ENCODE results near the gene HRC. TPM values are rescaled to one million over a fixed set of nuclear protein-coding genes. Genes with fewer than 3 reads are reported as not detected.
"Not testable (repeated sequence)": the region's sequence is repeated elsewhere in the genome, so short reads cannot be mapped to it uniquely, and the experiment has no call there.

HRC gene
- total RNA-seq, 1 experiment from 2014 or later: not detected

DNA sequence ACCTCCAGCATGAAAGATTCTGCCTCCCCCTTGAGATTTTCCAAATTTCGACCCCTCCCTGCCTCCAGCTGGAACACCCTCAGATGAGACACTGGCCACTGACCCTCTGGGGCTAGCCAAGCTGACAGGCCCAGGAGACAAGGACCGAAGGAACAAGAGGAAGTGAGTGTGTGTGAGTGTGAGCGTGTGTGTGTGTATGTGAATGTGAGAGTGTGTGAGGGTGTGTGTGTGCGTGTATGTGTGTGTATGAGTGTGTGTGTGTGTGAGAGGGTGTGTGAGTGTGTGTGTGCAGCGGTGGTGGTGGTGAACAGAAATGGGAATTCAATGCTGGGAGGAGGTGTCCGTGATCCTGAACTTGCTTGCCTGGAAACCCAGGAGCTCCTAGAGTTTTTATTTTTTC lies 13.8 kb downstream of the HRC start:
- no peak for DNase-seq (ENCODE audit: extremely low read depth, low read depth)

DNA sequence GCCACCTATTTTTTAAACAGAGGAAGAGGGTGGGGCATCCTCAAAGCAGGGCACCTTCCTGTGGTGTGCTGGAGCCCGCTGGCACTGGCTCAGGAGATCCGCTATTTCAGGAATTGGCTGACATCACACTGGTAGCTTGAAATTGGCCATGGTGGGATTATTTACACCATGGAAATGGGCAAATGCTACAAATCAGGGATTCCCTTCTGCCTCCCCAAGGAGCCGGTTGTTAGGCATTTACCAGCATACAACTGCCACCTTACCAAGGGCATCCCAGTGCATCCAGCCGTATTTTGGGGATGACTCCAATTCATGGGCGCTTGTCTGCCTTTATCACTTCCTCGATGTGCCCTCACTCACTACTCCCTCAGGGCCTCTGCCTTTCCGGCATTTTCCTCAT lies 14.2 kb downstream of the HRC start:
- DNase-seq (ENCODE audit: extremely low read depth, low read depth): no peak

DNA sequence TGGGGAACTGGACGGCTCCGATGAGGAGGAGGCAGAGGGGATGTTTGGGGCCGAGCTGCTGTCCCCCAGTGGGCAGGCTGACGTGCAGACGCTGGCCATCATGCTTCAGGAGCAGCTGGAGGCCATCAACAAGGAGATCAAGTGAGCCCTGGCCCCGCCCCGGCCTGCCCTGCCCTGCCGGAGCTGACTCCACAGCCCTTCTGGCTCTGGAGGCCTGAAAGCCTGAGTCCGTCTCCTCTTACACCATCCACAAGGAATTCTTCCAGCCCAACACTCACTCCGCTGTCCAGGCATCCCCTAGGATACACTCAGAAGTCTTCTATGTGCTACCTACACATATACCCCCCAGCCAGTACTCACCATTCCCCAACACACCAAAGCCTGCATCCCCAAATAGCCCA lies 18.4 kb downstream of the HRC start:
- no peak for DNase-seq (ENCODE audit: extremely low read depth, low read depth)

DNA sequence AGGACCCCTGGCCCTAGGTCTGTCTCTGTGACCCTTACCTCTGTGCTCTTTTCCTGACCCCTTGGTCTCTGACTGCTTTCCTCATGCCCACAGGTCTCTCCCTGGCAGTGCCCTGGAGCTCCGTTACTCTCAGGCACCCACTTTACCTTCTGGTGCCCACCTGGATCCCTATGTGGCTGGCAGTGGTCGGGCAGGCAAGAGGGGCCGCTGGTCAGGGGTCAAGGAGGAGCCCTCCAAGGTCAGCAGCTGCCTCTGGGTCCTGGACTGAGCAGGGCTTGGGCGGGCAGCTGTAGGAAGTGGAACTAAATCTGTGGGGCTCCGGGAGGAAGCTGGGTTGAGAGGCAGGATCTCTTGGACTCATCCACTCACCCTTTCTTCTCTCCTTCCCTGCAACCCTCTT lies 19.5 kb downstream of the HRC start:
- no peak for DNase-seq (ENCODE audit: extremely low read depth, low read depth)

DNA sequence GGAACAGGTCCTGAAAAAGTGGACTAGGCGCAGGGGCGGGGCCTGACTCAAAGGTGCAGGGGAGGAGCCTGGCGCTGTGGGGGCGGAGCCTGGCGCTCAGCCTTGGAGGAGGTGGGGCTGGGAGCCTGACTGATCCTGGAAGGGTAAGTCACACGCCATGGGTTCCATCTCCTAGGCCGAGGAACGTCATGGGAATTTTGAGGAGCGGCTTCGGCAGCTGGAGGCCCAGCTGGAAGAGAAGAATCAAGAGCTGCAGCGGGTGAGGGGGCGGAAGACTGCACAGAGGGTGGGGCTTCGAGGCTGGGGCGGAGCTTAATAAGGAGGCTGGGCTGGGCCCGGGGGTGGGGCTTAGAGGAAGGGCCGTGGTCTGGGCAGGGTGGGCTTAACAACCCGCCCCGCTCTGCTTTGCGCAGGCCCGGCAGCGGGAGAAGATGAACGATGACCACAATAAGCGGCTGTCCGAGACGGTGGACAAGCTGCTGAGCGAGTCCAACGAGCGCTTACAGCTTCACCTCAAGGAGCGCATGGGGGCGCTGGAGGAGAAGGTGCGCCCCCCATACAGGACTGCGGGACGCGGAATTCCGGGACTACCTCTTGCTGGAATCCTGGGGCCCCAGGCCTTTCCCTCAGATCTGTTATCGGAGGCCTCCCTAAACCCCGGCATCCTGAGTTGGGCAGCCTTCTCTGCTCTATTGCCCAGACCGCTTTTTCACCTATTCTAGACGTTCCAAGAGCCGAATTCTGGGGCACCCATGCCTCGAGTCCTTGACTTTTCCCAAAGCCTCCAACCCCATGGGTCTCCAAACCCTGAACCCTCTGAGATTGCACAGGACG lies 21.4 kb downstream of the HRC start:
- no peak for DNase-seq (ENCODE audit: extremely low read depth, low read depth)

DNA sequence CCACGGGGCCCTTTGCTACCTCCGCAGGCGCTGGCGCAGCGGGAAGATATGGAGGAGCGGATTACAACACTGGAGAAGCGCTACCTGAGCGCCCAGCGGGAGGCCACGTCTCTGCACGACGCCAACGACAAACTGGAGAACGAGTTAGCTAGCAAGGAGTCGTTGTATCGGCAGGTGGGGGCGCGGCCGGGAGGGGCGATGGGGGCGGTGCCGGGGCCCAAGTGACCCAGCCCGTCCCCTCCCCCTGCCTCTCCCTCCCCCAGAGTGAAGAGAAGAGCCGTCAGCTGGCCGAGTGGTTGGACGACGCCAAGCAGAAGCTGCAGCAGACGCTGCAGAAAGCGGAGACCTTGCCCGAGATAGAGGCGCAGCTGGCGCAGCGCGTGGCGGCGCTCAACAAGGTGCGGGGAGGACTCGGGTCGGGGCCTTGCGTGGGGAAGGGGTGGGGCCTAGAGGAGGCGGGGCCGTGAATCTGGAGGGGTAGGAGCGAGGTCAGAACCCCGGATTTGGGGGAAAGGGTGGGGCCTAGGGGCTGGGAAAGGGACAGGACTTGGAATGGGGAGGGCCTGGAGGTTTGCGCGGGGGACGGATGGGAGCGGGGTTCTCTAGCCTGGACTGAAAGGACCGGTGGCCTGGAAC lies 22.1 kb downstream of the HRC start:
- no peak for DNase-seq (ENCODE audit: extremely low read depth, low read depth)

DNA sequence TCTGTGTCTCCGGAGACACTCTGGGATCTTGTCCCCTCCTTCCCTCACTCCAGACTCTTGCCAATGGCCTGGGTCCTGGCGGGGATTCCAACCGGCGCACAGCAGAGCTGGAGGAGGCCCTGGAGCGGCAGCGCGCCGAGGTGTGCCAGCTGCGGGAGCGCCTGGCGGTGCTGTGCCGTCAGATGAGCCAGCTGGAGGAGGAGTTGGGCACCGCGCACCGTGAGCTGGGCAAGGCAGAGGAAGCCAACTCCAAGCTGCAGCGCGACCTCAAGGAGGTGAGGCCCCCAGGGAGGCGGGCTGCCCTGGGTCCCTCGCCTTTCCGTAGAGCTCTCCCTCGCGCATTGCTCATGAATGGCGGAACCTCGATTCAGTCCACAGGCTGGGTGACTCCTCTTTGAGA lies 24.9 kb downstream of the HRC start:
- DNase-seq (ENCODE audit: extremely low read depth, low read depth): no peak

DNA sequence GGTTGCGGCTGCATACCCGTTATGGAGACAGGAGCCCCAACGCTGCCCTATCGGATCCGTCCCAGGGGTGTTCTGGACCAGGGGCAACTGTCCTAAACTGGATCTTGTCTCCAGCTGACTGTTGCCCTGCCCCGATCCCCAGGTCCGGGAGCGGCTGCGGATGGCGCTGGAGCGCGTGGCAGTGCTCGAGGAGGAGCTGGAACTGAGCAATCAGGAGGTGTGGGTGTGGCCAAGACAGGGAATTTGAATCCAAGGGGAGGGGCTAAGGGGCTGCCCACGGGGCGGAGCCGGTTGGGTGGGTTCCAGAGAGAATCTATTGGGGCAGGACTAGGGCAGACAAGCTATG lies 26.0 kb downstream of the HRC start:
- no peak for DNase-seq (ENCODE audit: extremely low read depth, low read depth)

DNA sequence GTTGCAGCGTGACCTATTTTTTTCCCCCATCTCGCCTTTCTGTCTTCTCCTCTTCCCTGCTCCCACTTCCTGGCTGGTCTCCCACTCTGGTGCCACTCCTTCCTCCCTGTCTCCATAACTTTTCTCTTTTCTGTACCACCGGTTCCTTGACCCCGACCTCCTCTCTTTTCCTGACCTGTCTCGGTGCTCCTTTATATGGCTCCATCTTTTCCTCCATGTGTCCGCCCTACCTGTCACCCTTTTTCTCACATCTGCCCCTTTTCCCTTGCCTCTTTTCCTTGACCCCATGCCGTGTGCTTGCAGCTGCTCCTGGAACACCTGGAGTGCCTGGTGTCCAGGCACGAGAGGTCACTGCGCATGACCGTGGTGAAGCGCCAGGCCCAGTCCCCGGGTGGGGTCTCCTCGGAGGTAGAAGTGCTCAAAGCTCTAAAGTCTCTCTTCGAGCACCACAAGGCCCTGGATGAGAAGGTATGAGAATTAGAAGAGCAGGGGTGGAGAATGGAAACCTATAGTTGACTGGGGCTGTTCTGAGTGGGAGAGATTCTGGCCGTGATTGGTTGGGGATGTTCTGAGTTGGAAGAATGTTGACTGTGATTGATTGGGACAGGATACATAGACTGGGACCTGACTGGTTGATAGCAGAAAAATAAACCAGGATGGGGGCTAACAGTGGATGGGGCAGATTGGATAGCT lies 26.5 kb downstream of the HRC start:
- no peak for DNase-seq (ENCODE audit: extremely low read depth, low read depth)

DNA sequence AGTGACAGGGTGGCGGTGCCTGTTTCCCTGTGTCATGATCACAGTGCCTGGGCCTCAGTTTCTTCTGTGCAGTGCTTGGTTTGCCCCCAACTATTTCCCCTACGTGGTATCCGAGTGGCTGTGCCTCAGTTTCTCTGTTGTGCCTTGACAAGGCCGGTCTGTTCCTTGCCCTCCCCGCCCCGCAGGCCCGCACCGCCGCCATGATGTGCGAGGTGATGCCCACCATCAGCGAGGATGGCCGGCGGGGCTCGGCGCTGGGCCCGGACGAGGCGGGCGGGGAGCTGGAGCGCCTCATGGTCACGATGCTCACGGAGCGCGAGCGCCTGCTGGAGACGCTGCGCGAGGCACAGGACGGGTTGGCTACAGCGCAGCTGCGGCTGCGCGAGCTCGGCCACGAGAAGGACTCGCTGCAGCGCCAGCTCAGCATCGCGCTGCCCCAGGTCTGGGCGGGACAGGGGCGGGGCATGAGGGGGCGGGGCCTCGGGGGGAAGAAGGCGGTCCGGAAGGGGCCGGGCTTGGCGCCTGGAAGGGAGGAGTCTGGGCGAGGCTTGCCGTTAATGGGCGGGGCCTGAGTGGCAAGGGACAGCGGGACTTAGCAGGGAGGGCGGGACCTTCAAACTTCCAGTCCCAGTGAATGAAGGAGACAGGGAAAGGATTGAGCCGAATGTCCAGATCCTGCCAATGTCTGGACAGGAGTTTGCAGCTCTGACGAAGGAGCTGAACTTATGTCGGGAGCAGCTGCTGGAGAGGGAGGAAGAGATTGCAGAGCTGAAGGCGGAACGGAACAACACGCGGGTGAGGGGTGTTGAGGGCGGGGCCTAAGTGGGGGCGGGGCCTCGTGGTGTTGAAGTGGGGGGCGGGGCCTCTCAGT lies 27.3 kb downstream of the HRC start:
- DNase-seq (ENCODE audit: extremely low read depth, low read depth): peak; percentile 95

DNA sequence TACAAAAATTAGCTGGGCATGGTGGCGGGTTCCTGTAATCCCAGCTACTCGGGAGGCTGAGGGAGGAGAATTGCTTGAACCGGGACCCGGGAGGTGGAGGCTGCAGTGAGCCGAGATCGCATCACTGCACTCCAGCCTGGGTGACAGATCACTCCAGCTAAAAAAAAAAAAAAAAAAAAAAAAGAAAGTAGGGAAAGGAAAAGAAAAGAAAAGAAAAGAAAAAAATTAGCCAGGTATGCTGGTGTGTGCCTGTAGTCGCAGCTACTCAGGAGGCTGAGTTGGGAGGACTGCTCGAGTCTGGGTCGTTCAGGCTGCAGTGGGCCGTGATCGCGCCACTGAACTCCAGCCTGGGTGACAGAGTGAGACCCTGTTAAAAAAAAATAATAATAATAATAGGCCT lies 28.0 kb downstream of the HRC start:
- not testable (repeated sequence) for DNase-seq (ENCODE audit: extremely low read depth, low read depth)

DNA sequence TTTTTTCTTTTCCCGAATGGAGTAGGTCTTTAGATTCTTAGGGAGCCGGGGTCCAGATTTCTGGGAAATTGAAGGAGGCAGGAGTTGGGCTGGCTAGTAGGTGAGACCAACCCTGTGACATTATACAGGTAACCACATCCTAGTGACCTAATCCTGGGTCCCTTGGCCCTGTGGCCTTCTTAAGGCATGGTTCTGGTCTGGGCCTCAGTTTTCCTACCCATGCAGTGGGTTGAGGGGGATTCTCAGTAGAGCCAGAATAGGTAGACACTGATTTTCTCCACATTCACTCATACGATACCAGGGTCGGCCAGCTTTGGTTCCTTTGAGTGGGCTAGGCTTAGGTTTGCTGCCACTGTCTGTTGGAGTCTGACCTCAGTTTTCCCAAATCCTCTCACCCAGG lies 28.6 kb downstream of the HRC start:
- DNase-seq (ENCODE audit: extremely low read depth, low read depth): no peak

DNA sequence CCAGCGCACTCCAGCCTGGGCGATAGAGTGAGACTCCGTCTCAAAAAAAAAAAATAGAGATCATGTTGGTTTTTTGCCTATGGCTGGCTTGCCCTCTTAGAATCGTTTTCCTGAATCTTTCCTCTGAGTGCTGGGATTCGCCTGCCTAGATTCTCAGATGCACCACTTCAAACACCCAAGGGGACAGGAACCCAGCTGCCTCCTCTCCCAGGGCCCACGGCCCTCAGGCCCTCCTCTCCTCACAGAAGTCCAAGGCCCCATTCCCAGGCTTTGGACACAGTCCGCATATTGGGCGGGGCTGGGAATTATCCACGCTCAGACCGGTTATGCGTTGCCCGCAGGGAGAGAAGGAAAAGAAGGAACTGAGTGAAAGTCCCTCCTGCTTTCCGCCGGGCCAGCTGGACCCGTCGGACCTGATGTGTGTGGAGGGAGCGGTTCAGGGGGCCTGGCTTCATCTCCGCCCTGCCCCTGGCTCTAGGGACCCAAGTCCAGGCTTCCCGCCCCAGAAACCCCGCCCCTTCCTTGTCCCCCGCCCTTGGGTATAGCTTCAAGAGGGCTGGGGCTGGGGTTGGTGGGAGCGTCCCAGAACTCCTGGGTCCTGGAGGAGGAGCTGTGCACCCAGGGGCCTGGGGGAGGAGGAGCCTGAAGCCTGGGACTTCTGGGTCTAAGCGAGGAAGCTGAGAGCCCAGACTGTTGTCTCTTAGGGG lies 30.0 kb downstream of the HRC start:
- no peak for DNase-seq (ENCODE audit: extremely low read depth, low read depth)

DNA sequence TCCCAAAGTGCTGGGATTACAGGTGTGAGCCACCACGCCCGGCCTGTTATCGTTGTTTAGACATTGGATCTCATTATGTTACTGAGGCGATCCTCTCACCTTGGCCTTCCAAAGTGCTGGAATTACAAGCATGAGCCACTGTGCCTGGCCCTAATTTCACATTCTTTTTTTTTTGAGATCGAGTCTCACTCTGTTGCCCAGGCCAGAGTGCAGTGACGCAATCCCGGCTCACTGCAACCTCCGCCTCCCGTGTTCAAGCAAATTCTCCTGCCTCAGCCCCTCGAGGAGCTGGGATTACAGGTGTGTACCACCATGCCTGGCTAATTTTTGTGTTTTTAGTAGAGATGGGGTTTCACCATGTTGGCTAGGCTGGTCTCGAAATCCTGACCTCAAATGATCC lies 31.9 kb downstream of the HRC start:
- DNase-seq (ENCODE audit: extremely low read depth, low read depth): not testable (repeated sequence)

DNA sequence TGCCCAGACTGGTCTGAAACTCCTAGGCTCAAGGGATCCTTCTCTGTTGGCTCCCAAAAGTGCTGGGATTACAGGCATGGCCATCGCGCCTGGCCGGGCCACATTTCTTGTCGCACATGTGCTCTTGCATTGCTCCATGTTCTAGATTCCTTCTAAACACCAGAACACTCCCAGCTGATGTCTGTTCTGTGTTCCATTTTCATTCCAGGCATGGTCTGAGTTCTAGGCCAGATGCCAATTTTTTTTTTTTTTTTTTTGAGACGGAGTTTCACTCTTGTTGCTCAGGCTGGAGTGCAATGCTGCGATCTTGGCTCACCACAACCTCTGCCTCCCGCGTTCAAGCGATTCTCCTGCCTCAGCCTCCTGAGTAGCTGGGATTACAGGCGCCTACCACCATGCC lies 33.4 kb downstream of the HRC start:
- not testable (repeated sequence) for DNase-seq (ENCODE audit: extremely low read depth, low read depth)

DNA sequence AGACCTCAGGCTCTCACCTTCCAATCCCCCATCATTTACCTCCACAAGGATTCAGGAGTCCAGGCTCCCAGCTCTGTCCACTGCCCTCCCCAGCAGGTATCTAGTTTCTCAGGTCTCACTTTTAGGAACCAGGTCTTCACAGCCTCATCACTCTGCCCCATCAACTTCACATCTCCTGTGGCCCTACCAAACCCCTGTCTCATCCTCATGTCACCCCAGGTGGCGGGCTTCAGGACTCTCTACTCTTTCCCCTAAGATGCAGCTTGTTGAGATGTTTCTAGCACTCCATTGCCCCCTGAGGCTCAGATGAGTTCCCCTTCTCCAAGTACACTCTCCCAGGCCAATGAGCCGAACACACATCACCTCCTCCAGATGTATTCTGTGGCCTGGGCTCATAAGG lies 34.3 kb downstream of the HRC start:
- DNase-seq (ENCODE audit: extremely low read depth, low read depth): no peak

DNA sequence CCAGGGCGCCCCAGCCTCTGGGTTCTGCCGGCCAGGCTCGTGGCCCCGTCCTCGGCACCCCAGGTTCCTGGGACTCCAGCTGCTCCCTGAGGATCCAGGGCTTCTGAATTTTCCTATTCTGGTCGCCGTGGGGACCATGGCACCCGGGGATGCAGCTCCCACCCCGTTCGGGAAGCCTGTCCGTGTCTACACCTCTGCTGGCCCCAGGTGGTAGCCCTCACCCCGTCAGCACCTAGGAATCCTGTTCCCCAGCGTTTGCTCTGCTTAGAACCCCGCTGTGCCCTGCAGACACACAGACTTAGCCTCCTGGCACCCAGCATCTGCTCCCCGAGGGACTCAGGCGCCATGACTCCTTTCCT lies 34.9 kb downstream of the HRC start:
- DNase-seq (ENCODE audit: extremely low read depth, low read depth): no peak

DNA sequence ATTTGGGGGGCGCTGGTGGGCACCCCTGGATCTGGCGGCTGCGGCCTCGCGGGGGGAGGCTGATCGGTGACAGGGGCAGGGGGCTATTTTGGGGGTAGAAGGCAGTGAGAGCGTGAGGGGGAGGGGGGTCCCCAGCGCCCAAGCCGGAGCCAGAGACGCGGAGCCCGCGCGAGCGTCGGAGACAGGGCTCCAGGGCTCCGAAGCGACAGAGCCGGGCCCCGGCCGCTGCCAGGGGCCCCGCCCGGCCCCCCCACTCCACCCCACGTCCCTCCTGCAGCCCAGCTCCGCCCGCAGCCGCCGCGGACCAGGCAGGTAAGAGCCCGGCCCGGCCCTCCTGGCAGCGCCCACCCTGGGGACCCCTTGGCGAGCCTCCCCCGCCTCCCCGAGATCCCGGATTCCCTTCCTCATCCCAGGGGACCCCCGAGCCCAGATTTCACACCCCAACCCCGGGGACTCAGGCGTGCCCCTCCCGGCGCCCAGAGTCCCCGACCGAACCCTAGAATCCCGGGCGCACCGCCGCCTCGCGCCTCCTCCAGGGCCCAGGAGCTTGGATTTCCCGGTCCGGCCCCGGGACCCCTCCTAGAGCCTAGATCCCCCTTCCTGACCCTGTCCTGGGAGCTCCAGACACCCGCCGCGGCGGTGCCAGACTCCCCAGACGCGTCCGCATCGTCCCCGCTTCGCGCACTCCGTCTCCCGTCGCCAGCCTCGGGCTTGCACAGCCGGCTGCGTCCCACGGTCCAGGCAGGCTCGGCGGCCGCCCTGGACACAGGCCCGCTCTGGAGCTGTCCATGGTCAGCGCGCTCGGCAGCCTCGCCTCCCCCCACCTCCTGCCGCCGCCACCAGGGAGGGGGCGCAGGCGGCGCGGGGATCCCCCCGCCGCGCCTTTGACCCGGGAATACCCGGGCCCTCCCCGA lies 35.5 kb downstream of the HRC start, which contains the start of gene PPFIA3:
TSS of gene PPFIA3 (plus strand) at position 134 of the 914 bp plus-strand sequence. CDS start 8,330 bp downstream, outside the sequence.
- no peak for DNase-seq (ENCODE audit: extremely low read depth, low read depth)

Data from NCI-H460 (cell line).